Measurements from ENCODE around the gene AKAP5. TPM values are rescaled to one million over a fixed set of nuclear protein-coding genes. Genes with fewer than 3 reads are reported as not detected.
A peak's percentile ranks its signal among the peaks of the same experiment; 100 is the strongest.

The AKAP5 gene
- total RNA-seq, 1 donor from 2014 or later = 2.9 TPM

GRCh38 chr14:64509036-64509435, 43.7 kb downstream of the AKAP5 start:
- Mint-ChIP-seq H3K4me3 (ENCODE audit: unreplicated experiment) (no peak overlapping the region), H3K27ac (ENCODE audit: unreplicated experiment) (peak overlapping the region; percentile 44), H3K9me3 (ENCODE audit: unreplicated experiment) (no peaks in the 10 kb centered on the region), H3K4me1 (ENCODE audit: low read depth, unreplicated experiment) (peaks cover 41% of the 10 kb centered on the region), H3K36me3 (ENCODE audit: low read depth, unreplicated experiment) (peaks cover 5% of the 10 kb centered on the region), H3K27me3 (ENCODE audit: low read depth, unreplicated experiment) (no peaks in the 10 kb centered on the region)
- H3K27ac ChIP-seq (ENCODE audit: low read depth, low read length) = no peak overlapping the region
- H3K36me3 ChIP-seq (ENCODE audit: insufficient read depth, low read length) = peaks cover 5% of the 10 kb centered on the region
- FAIRE-seq (no peak), DNase-seq (ENCODE audit: low read depth) (no peak)
- H3K4me3 ChIP-seq (ENCODE audit: insufficient read depth, low read depth, low read length) = no peak overlapping the region
- H3K79me2 ChIP-seq (ENCODE audit: insufficient read depth, low read length) = peaks cover 98% of the 10 kb centered on the region
- H4K20me1 ChIP-seq (ENCODE audit: insufficient read depth, low read length) = peaks cover 87% of the 10 kb centered on the region
- H3K9me3 ChIP-seq (ENCODE audit: insufficient read depth, low read depth, low read length) = no peaks in the 10 kb centered on the region
- H2AFZ ChIP-seq (ENCODE audit: low read depth, low read length) = no peak overlapping the region
- TF ChIP-seq CTCF (IDR thresholded peaks at IDR 0.05; ENCODE audit: insufficient read depth, low read depth, low read length) (no peak), EZH2 (IDR thresholded peaks at IDR 0.05; ENCODE audit: insufficient read depth, low read length) (no peak)
- no peaks in the 10 kb centered on the region for H3K27me3 ChIP-seq (ENCODE audit: insufficient read depth, low read length)
- H3K4me2 ChIP-seq (ENCODE audit: low read length) = peak overlapping the region; percentile 21
- H3K4me1 ChIP-seq (ENCODE audit: insufficient read depth, low read length) = peaks cover 24% of the 10 kb centered on the region
- no peak overlapping the region for H3K9ac ChIP-seq (ENCODE audit: low read length)

GRCh38 chr14:64510825-64511671, 45.7 kb downstream of the AKAP5 start:
- H3K4me2 ChIP-seq (ENCODE audit: low read length) = peak overlapping the region; percentile 27
- no peak overlapping the region for H3K4me3 ChIP-seq (ENCODE audit: insufficient read depth, low read depth, low read length)
- H3K36me3 Mint-ChIP-seq (ENCODE audit: low read depth, unreplicated experiment) = peaks cover 7% of the 10 kb centered on the region
- H3K27me3 Mint-ChIP-seq (ENCODE audit: low read depth, unreplicated experiment) = no peaks in the 10 kb centered on the region
- H3K79me2 ChIP-seq (ENCODE audit: insufficient read depth, low read length) = peaks cover 98% of the 10 kb centered on the region
- no peaks in the 10 kb centered on the region for H3K27me3 ChIP-seq (ENCODE audit: insufficient read depth, low read length)
- no peak overlapping the region for H3K27ac Mint-ChIP-seq (ENCODE audit: unreplicated experiment)
- TF ChIP-seq EZH2 (IDR thresholded peaks at IDR 0.05; ENCODE audit: insufficient read depth, low read length) (no peak), CTCF (IDR thresholded peaks at IDR 0.05; ENCODE audit: insufficient read depth, low read depth, low read length) (peak; percentile 95)
- H3K4me1 Mint-ChIP-seq (ENCODE audit: low read depth, unreplicated experiment) = peaks cover 38% of the 10 kb centered on the region
- no peaks in the 10 kb centered on the region for H3K9me3 Mint-ChIP-seq (ENCODE audit: unreplicated experiment)
- peak overlapping the region; percentile 15 for H3K4me3 Mint-ChIP-seq (ENCODE audit: unreplicated experiment)
- H3K9ac ChIP-seq (ENCODE audit: low read length) = no peak overlapping the region
- peaks cover 5% of the 10 kb centered on the region for H3K36me3 ChIP-seq (ENCODE audit: insufficient read depth, low read length)
- peaks cover 95% of the 10 kb centered on the region for H4K20me1 ChIP-seq (ENCODE audit: insufficient read depth, low read length)
- H3K4me1 ChIP-seq (ENCODE audit: insufficient read depth, low read length) = peaks cover 21% of the 10 kb centered on the region
- peak; percentile 35 for DNase-seq (ENCODE audit: low read depth)
- H3K27ac ChIP-seq (ENCODE audit: low read depth, low read length) = no peak overlapping the region
- no peaks in the 10 kb centered on the region for H3K9me3 ChIP-seq (ENCODE audit: insufficient read depth, low read depth, low read length)
- peak; percentile 52 for FAIRE-seq
- H2AFZ ChIP-seq (ENCODE audit: low read depth, low read length) = no peak overlapping the region

GRCh38 chr14:64513271-64513670, 48.0 kb downstream of the AKAP5 start:
- peaks cover 4% of the 10 kb centered on the region for H3K36me3 Mint-ChIP-seq (ENCODE audit: low read depth, unreplicated experiment)
- DNase-seq (ENCODE audit: low read depth) (no peak), FAIRE-seq (no peak)
- TF ChIP-seq EZH2 (IDR thresholded peaks at IDR 0.05; ENCODE audit: insufficient read depth, low read length) (no peak), CTCF (IDR thresholded peaks at IDR 0.05; ENCODE audit: insufficient read depth, low read depth, low read length) (no peak)
- Histone ChIP-seq H3K4me1 (ENCODE audit: insufficient read depth, low read length) (peaks cover 7% of the 10 kb centered on the region), H3K9me3 (ENCODE audit: insufficient read depth, low read depth, low read length) (no peaks in the 10 kb centered on the region), H2AFZ (ENCODE audit: low read depth, low read length) (no peak overlapping the region), H3K9ac (ENCODE audit: low read length) (no peak overlapping the region), H3K27ac (ENCODE audit: low read depth, low read length) (no peak overlapping the region), H3K79me2 (ENCODE audit: insufficient read depth, low read length) (peaks cover 97% of the 10 kb centered on the region), H3K36me3 (ENCODE audit: insufficient read depth, low read length) (peaks cover 5% of the 10 kb centered on the region), H3K4me3 (ENCODE audit: insufficient read depth, low read depth, low read length) (no peak overlapping the region), H3K27me3 (ENCODE audit: insufficient read depth, low read length) (no peaks in the 10 kb centered on the region), H4K20me1 (ENCODE audit: insufficient read depth, low read length) (peaks cover 91% of the 10 kb centered on the region), H3K4me2 (ENCODE audit: low read length) (no peak overlapping the region)
- H3K9me3 Mint-ChIP-seq (ENCODE audit: unreplicated experiment) = no peaks in the 10 kb centered on the region
- H3K27ac Mint-ChIP-seq (ENCODE audit: unreplicated experiment) = no peak overlapping the region
- H3K4me1 Mint-ChIP-seq (ENCODE audit: low read depth, unreplicated experiment) = peaks cover 29% of the 10 kb centered on the region
- H3K4me3 Mint-ChIP-seq (ENCODE audit: unreplicated experiment) = no peak overlapping the region
- H3K27me3 Mint-ChIP-seq (ENCODE audit: low read depth, unreplicated experiment) = no peaks in the 10 kb centered on the region

All from astrocyte (in vitro differentiated cells and primary cell).